ENCODE measurements around the gene CHM.

CHM gene

DNA sequence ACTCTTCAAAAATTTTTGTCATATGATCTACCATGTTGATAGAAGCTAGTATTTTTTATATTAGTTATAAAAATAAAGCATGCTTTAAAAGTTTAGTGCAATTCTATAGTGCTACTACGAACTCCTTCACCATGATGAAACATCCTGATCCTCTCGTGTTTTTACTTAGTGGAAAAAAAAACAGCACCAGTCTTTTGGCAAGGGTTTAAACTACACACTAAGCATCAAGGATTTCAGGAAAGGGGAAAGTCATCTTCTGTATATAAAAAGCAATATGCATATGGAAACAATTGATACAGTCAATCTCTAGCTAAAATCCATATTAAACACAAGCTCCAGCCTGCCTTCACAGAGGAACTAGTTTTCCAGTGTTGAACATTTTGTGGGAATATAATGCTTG lies 18.7 kb downstream of the CHM start:
- no peaks in the 10 kb centered on the region for H3K36me3 ChIP-seq (ENCODE audit: low read length)
- no peak overlapping the region for H2AFZ ChIP-seq (ENCODE audit: low read depth, low read length, severe bottlenecking)
- peaks cover 9% of the 10 kb centered on the region; the same call in 1 of the 2 replicates for H3K79me2 ChIP-seq (ENCODE audit: insufficient read depth, low read length)
- H3K27ac ChIP-seq (ENCODE audit: low read depth, low read length) = no peak overlapping the region
- H3F3A ChIP-seq (ENCODE audit: insufficient read depth) = no peaks in the 10 kb centered on the region
- no peaks in the 10 kb centered on the region for H4K20me1 ChIP-seq (ENCODE audit: low read depth, low read length)
- H3K4me3 ChIP-seq (ENCODE audit: insufficient read depth, low read length, poor library complexity, severe bottlenecking) = no peak overlapping the region
- TF ChIP-seq EZH2phosphoT487 (conservative IDR thresholded peaks at IDR 0.05; ENCODE audit: low read length) = no peak
- TF ChIP-seq, protein P1, sequence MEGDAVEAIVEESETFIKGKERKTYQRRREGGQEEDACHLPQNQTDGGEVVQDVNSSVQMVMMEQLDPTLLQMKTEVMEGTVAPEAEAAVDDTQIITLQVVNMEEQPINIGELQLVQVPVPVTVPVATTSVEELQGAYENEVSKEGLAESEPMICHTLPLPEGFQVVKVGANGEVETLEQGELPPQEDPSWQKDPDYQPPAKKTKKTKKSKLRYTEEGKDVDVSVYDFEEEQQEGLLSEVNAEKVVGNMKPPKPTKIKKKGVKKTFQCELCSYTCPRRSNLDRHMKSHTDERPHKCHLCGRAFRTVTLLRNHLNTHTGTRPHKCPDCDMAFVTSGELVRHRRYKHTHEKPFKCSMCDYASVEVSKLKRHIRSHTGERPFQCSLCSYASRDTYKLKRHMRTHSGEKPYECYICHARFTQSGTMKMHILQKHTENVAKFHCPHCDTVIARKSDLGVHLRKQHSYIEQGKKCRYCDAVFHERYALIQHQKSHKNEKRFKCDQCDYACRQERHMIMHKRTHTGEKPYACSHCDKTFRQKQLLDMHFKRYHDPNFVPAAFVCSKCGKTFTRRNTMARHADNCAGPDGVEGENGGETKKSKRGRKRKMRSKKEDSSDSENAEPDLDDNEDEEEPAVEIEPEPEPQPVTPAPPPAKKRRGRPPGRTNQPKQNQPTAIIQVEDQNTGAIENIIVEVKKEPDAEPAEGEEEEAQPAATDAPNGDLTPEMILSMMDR (IDR thresholded peaks at IDR 0.05; ENCODE audit: insufficient read depth, low read length, poor library complexity, severe bottlenecking) = no peak
- H3K9me3 ChIP-seq (ENCODE audit: insufficient read depth, low read length) = no peaks in the 10 kb centered on the region
- H3K4me2 ChIP-seq (ENCODE audit: low read depth, low read length, poor library complexity, severe bottlenecking) = no peak overlapping the region
- no peaks in the 10 kb centered on the region for H3K27me3 ChIP-seq (ENCODE audit: low read length)
- no peak overlapping the region for H3K9ac ChIP-seq (ENCODE audit: low read length)
- no peaks in the 10 kb centered on the region for H3K9me2 ChIP-seq (replicated peaks; ENCODE audit: insufficient read depth, low read length)

DNA sequence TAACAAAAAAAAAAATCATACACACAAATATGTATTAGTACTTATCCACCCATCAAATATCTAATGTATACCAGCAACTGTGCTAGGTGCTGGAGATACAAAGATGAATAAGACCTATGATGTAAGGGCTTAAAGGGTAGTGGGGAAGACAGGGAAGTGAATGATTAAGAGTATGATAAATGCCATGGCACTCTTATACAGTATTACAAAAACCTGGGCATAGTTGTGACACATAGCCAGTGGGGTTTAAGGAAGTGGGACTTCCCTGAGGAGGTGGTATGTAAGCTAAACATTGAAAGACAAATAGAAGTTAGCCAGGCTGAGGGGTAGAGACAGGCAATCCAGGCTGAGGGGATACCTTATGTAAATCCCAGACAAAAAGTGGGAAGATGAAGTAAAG lies 23.5 kb downstream of the CHM start:
- Histone ChIP-seq H3K79me2 (ENCODE audit: insufficient read depth, low read length) (no peaks in the 10 kb centered on the region), H3K9me3 (ENCODE audit: insufficient read depth, low read length) (no peaks in the 10 kb centered on the region)

DNA sequence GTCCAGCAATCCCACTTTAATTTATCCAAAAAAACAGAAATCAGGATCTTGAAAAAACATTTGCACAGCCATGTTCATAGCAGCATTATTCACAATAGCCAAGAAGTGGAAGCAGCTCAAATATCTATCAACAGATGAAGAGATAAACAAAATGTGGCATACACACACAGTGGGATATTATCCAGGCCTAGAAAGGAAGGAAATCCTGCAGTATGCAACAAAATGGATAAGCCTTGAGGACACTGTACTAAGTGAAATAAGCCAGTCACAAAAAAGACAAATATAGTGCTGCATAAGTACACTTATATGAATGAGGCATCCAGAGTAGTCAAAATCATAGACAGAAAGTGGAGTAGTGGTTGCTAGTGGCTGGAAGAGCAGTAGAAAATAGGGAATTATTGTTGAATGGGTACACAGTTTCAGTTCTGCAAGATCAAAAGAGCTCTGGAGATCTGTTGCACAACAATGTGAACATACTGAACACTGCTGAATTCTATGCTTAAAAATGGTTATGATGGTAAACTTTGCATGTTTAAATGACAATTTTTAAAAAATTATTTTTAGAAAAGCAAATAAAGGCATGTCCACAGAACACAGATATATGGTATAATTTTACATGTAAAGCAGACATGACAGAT lies 25.6 kb downstream of the CHM start:
- Histone ChIP-seq H3K9me2 (replicated peaks; ENCODE audit: insufficient read depth, low read length) (no peaks in the 10 kb centered on the region), H3K79me2 (ENCODE audit: insufficient read depth, low read length) (no peaks in the 10 kb centered on the region; the same call in 1 of the 2 replicates), H3K27ac (ENCODE audit: low read depth, low read length) (no peak overlapping the region), H3K4me2 (ENCODE audit: low read depth, low read length, poor library complexity, severe bottlenecking) (no peak overlapping the region), H3K36me3 (ENCODE audit: low read length) (no peaks in the 10 kb centered on the region), H3F3A (ENCODE audit: insufficient read depth) (no peaks in the 10 kb centered on the region), H2AFZ (ENCODE audit: low read depth, low read length, severe bottlenecking) (no peak overlapping the region), H3K27me3 (ENCODE audit: low read length) (no peaks in the 10 kb centered on the region), H3K4me3 (ENCODE audit: insufficient read depth, low read length, poor library complexity, severe bottlenecking) (no peak overlapping the region), H3K9ac (ENCODE audit: low read length) (no peak overlapping the region), H3K9me3 (ENCODE audit: insufficient read depth, low read length) (no peaks in the 10 kb centered on the region), H4K20me1 (ENCODE audit: low read depth, low read length) (no peaks in the 10 kb centered on the region)
- TF ChIP-seq, protein P1 (IDR thresholded peaks at IDR 0.05; ENCODE audit: insufficient read depth, low read length, poor library complexity, severe bottlenecking) = no peak

More for the DNA sequence above, 23.5 kb downstream of the CHM start:
- no peak overlapping the region for H2AFZ ChIP-seq (ENCODE audit: low read depth, low read length, severe bottlenecking)
- no peaks in the 10 kb centered on the region for H4K20me1 ChIP-seq (ENCODE audit: low read depth, low read length)
- no peak overlapping the region for H3K4me2 ChIP-seq (ENCODE audit: low read depth, low read length, poor library complexity, severe bottlenecking)
- H3K9me2 ChIP-seq (replicated peaks; ENCODE audit: insufficient read depth, low read length) = no peaks in the 10 kb centered on the region
- H3K4me3 ChIP-seq (ENCODE audit: insufficient read depth, low read length, poor library complexity, severe bottlenecking) = no peak overlapping the region
- H3K36me3 ChIP-seq (ENCODE audit: low read length) = no peaks in the 10 kb centered on the region
- no peaks in the 10 kb centered on the region for H3K27me3 ChIP-seq (ENCODE audit: low read length)
- no peak overlapping the region for H3K27ac ChIP-seq (ENCODE audit: low read depth, low read length)
- TF ChIP-seq, protein P1 (IDR thresholded peaks at IDR 0.05; ENCODE audit: insufficient read depth, low read length, poor library complexity, severe bottlenecking) = no peak
- no peak for TF ChIP-seq EZH2phosphoT487 (conservative IDR thresholded peaks at IDR 0.05; ENCODE audit: low read length)
- no peaks in the 10 kb centered on the region for H3F3A ChIP-seq (ENCODE audit: insufficient read depth)
- no peak overlapping the region for H3K9ac ChIP-seq (ENCODE audit: low read length)
